Type B pancreatic cell (in vitro differentiated cells): ENCODE data around the gene S100Z. TPM values are rescaled to one million over a fixed set of nuclear protein-coding genes. Genes with fewer than 3 reads are reported as not detected.

Source experiments
- DNase-seq: peaks from one replicate; pipeline ENCODE4 v3.0.0; 2021; ENCODE audit warnings: mixed read lengths; ENCODE audit not compliant: unreplicated experiment; ENCODE audit errors: extremely low spot score
- H3K27ac Mint-ChIP-seq: 2 replicates; pipeline ENCODE4 v1.8.0; 2021; ENCODE audit warnings: mild to moderate bottlenecking, mixed read lengths
- H3K27me3 Mint-ChIP-seq: 2 replicates; pipeline ENCODE4 v1.8.0; 2021; ENCODE audit warnings: mixed read lengths
- H3K36me3 Mint-ChIP-seq: 2 replicates; pipeline ENCODE4 v1.8.0; 2021; ENCODE audit warnings: mixed read lengths
- H3K4me1 Mint-ChIP-seq: one replicate; pipeline ENCODE4 v1.8.0; 2021; ENCODE audit warnings: mixed read lengths; ENCODE audit not compliant: unreplicated experiment
- H3K4me3 Mint-ChIP-seq: 2 replicates; pipeline ENCODE4 v1.8.0; 2021; ENCODE audit warnings: mild to moderate bottlenecking, mixed read lengths
- H3K9me3 Mint-ChIP-seq: 2 replicates; pipeline ENCODE4 v1.8.0; 2021; ENCODE audit warnings: mixed read lengths
- CTCF ChIP-seq: fragments of 200-600 bp; sonication (generic); conservative IDR thresholded peaks from 2 replicates; pipeline ENCODE4 v1.5.0; 2021; ENCODE audit warnings: antibody characterized with exemption, mild to moderate bottlenecking
- total RNA-seq: library from RNA; stranded (reverse); gene quantifications from 2 replicates; pipeline ENCODE4 v1.2.1, GENCODE V29; 2021; ENCODE audit warnings: low replicate concordance

The S100Z gene
- total RNA-seq, 1 donor from 2014 or later: 0.56 TPM

GRCh38 chr5:76836181-76836580, 13.6 kb upstream of the S100Z start:
- TF ChIP-seq CTCF: no peak
- no peak overlapping the region for H3K4me3 Mint-ChIP-seq
- no peaks in the 10 kb centered on the region for H3K4me1 Mint-ChIP-seq
- no peak for DNase-seq
- H3K9me3 Mint-ChIP-seq: peaks cover under 1% of the 10 kb centered on the region
- no peaks in the 10 kb centered on the region for H3K27me3 Mint-ChIP-seq
- no peak overlapping the region for H3K27ac Mint-ChIP-seq
- peaks cover 5% of the 10 kb centered on the region for H3K36me3 Mint-ChIP-seq

GRCh38 chr5:76836585-76836984, 13.2 kb upstream of the S100Z start:
- Mint-ChIP-seq H3K27ac (no peak overlapping the region), H3K36me3 (peaks cover 4% of the 10 kb centered on the region), H3K4me3 (no peak overlapping the region), H3K4me1 (no peaks in the 10 kb centered on the region), H3K9me3 (no peaks in the 10 kb centered on the region), H3K27me3 (no peaks in the 10 kb centered on the region)
- no peak for DNase-seq
- no peak for TF ChIP-seq CTCF

- no peak overlapping the region for H3K27ac Mint-ChIP-seq
- no peak overlapping the region for H3K4me3 Mint-ChIP-seq
- no peaks in the 10 kb centered on the region for H3K4me1 Mint-ChIP-seq
- DNase-seq: no peak
- TF ChIP-seq CTCF: no peak
- H3K36me3 Mint-ChIP-seq: no peaks in the 10 kb centered on the region
- no peaks in the 10 kb centered on the region for H3K9me3 Mint-ChIP-seq
- no peaks in the 10 kb centered on the region for H3K27me3 Mint-ChIP-seq
Observed at GRCh38 chr5:76838481-76839261, 11.1 kb upstream of the S100Z start.

GRCh38 chr5:76841361-76841760, 8.5 kb upstream of the S100Z start:
- H3K27me3 Mint-ChIP-seq: no peaks in the 10 kb centered on the region
- no peak for TF ChIP-seq CTCF
- no peaks in the 10 kb centered on the region for H3K9me3 Mint-ChIP-seq
- no peak overlapping the region for H3K27ac Mint-ChIP-seq
- H3K36me3 Mint-ChIP-seq: no peaks in the 10 kb centered on the region
- H3K4me1 Mint-ChIP-seq: no peaks in the 10 kb centered on the region
- no peak overlapping the region for H3K4me3 Mint-ChIP-seq
- no peak for DNase-seq

GRCh38 chr5:76845890-76846289, 3.9 kb upstream of the S100Z start:
- TF ChIP-seq CTCF: no peak
- no peaks in the 10 kb centered on the region for H3K27me3 Mint-ChIP-seq
- H3K4me3 Mint-ChIP-seq: no peak overlapping the region

More at GRCh38 chr5:76845890-76846289, 3.9 kb upstream of the S100Z start:
- Mint-ChIP-seq H3K9me3 (no peaks in the 10 kb centered on the region), H3K4me1 (no peaks in the 10 kb centered on the region), H3K27ac (no peak overlapping the region), H3K36me3 (no peaks in the 10 kb centered on the region)
- no peak for DNase-seq
